Prostate gland (tissue), 2 donors: ENCODE data around the gene ELOVL2.

Experiments
- POLR2A ChIP-seq: fragments of 450-650 bp; IDR thresholded peaks from one replicate; pipeline ENCODE4 v1.6.1; 2016; ENCODE audit warnings: antibody characterized with exemption, mild to moderate bottlenecking
- TF ChIP-seq, protein P1 (sequence below), 4 experiments: fragments of 200-600 bp in 2 of 4; fragments of 450-650 bp in 2 of 4; sonication (generic) in 2 of 4; IDR thresholded peaks; 1 replicate in 3 of 4; 2 replicates in 1 of 4; pipeline ENCODE4 v1.5.1; 2016 to 2019; ENCODE audit warnings: antibody characterized with exemption in 4 of 4, mild to moderate bottlenecking in 2 of 4, moderate library complexity in 2 of 4

DNA sequence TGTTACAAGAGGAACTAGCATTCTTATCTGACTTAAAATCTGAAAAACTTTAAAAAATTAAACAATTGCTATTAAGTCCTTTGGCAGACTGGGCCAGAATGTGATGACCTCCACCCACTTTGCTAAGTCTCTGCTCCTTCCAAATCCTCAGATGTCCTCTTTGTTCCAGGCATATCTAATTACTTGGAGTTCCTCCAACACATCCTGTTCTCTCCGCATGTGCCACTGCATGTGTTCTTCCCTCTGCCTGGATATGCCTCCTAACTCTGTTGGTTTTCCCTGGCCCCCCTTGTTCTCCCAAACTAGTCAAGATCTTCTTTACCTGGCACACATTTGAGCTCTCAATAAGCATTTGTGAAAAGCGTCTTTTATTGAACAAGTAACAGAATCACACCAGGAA lies 23.1 kb downstream of the ELOVL2 start:
- TF ChIP-seq, protein P1, sequence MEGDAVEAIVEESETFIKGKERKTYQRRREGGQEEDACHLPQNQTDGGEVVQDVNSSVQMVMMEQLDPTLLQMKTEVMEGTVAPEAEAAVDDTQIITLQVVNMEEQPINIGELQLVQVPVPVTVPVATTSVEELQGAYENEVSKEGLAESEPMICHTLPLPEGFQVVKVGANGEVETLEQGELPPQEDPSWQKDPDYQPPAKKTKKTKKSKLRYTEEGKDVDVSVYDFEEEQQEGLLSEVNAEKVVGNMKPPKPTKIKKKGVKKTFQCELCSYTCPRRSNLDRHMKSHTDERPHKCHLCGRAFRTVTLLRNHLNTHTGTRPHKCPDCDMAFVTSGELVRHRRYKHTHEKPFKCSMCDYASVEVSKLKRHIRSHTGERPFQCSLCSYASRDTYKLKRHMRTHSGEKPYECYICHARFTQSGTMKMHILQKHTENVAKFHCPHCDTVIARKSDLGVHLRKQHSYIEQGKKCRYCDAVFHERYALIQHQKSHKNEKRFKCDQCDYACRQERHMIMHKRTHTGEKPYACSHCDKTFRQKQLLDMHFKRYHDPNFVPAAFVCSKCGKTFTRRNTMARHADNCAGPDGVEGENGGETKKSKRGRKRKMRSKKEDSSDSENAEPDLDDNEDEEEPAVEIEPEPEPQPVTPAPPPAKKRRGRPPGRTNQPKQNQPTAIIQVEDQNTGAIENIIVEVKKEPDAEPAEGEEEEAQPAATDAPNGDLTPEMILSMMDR (IDR thresholded peaks at IDR 0.05): no peak
- TF ChIP-seq POLR2A: no peak
